Retinal pigment epithelial cell (primary cell): ENCODE data around the gene ERBB4.

Experiments
- DNase-seq: peaks from one replicate; pipeline ENCODE4 v3.0.0-alpha.2; 2010; ENCODE audit warnings: low read depth
- H3K4me3 ChIP-seq: 2 replicates; pipeline ENCODE4 v1.5.1; 2011; ENCODE audit warnings: mild to moderate bottlenecking, low read length, control low read depth, moderate library complexity
- CTCF ChIP-seq: conservative IDR thresholded peaks from 2 replicates; pipeline ENCODE4 v1.5.1; 2011; ENCODE audit warnings: low read depth, low read length, control low read depth, inconsistent platforms

Gene ERBB4

GRCh38 chr2:211823886-211824479 is 714.6 kb downstream of the ERBB4 start:
- H3K4me3 ChIP-seq = no peak overlapping the region
- DNase-seq = no peak
- TF ChIP-seq CTCF = no peak

DNA sequence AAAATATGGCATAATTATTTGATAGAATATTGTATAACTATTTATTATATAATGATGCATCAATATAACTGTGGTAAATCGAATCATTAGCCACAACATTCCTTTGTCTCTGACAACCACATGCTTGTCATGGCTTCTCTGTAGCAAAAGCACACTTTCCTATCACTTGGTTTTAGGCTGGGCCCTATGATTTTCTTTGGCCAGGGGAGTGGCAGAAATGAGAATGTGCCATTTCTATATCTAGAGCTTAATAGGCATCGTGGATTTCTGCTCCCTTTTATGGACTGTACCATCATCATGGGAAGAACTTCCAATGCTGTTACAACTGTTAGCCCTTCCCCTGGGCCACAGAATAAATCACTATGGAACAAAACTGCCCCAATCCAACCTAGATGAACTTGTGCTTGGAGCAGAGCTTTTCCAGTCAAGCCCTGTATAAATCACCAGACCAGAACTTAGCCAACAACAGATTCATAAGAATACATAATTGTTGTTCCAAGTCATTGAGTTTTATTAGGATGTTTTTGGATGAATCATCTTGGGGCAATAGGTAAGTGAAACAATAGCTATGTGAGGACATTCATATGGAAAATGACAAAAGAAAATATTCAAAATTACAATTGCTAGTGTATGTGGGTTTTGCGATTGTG is 715.8 kb downstream of the ERBB4 start:
- no peak for DNase-seq
- no peak for TF ChIP-seq CTCF
- no peak overlapping the region for H3K4me3 ChIP-seq

DNA sequence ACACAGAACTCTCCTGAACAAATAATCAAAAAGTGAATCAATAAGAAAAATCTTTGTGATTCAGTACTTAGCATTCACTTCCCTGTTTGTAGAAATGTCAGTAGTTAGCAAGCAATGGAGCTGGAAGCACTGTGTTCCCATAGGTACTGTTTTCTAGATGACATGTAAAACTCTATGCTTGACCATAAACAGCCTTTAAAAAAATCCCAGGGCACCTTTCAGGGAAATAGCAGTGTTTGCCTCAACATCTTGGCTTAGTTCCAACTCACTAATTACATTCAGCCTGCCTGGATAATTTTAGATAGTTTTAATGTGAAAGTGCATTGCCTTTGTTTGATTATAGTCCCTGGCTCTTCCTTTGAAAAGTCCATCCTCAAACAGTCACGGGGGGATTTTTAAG is 721.8 kb downstream of the ERBB4 start:
- no peak overlapping the region for H3K4me3 ChIP-seq
- TF ChIP-seq CTCF = no peak
- DNase-seq = no peak

DNA sequence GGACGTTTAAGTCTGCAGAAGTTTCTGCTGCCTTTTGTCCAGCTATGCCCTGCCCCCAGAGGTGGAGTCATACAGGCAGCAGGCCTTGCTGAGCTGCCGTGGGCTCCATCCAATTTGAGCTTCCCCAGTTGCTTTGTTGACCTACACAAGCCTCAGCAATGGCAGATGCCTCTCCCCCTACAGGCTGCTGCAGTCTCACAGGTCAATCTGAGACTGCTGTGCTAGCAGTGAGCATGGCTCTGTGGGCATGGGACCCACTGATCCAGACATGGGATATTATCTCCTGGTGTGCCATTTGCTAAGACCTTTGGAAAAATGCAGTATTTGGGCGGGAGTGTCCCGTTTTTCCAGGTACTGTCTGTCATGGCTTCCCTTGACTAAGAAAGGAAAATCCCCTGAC is 726.0 kb downstream of the ERBB4 start:
- no peak for TF ChIP-seq CTCF
- no peak for DNase-seq

DNA sequence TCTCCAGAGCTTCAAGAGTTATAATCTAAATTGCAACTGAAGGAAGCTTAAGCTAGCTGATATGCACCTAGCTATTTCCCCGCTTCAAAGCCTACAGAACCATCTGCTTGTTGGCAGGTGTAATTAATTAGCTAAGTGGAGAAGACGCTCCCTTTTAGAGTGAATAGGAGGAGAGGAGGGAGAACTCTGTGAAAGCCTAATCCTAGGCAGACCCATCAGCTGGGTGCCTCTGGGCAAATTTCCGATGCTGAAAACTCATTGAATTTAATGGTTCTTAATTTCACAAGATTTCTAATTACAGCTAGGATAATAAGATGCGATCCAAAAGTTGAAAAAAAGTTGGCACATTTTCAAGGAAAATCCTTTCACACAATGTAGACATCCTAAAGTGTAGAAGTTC is 735.9 kb downstream of the ERBB4 start:
- no peak for TF ChIP-seq CTCF
- H3K4me3 ChIP-seq = no peak overlapping the region
- DNase-seq = no peak

More for the DNA sequence above, 726.0 kb downstream of the ERBB4 start:
- no peak overlapping the region for H3K4me3 ChIP-seq

DNA sequence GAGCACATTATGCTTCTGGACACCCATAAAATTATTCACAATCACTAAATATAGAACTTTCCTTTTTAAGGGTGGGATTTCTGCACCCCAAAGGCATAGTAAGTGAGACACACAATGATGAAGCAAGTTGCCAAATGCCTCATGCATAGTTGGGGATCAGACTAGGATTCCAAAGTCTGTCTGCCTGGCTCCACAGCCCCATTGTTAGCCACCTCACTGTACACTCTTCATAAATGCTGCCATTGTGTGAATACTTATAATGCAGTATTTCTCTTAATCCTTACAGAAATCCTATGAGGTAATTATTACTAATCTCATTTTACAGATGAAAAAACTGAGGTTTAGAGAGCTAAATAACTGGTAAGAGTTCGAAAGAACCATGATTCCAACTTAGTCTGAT is 738.6 kb downstream of the ERBB4 start:
- peak; percentile 52 for DNase-seq
- H3K4me3 ChIP-seq = no peak overlapping the region
- no peak for TF ChIP-seq CTCF

DNA sequence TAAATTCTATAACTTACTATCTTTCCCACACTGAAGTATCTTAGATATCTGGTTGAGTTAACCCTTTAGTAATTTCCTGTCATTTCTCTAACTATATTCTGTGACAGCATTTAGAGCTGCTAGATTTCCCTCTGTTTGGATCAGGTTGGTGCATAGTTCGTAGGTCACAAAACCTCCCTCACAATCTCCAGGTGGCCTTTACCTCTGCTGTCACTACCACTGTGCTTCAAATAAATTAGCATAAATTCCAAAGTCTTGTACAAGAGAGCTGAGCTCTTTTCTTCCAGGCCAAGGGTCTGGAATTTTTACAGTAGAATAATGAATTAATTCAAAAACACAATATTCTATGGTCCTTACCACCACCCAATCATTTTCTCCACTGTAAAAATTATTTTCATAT is 739.7 kb downstream of the ERBB4 start:
- H3K4me3 ChIP-seq = no peak overlapping the region
- DNase-seq = no peak
- TF ChIP-seq CTCF = no peak
